ENCODE measurements around the gene BRMS1.
"Not testable (repeated sequence)": the region's sequence is repeated elsewhere in the genome, so short reads cannot be mapped to it uniquely, and the experiment has no call there.

BRMS1 gene

GRCh38 chr11:66312549-66313320, 32.2 kb downstream of the BRMS1 start:
- FAIRE-seq: no peak
- peak; percentile 99 for DNase-seq (ENCODE audit: insufficient read length, low spot score)

GRCh38 chr11:66311965-66312548, 32.8 kb downstream of the BRMS1 start:
- FAIRE-seq (peak; percentile 100), DNase-seq (ENCODE audit: insufficient read length, low spot score) (peak; percentile 96)

GRCh38 chr11:66311470-66311964, 33.4 kb downstream of the BRMS1 start:
- peak; percentile 76 for FAIRE-seq

GRCh38 chr11:66310803-66311440, 34.0 kb downstream of the BRMS1 start:
- DNase-seq (ENCODE audit: insufficient read length, low spot score); FAIRE-seq: not testable (repeated sequence)

More at GRCh38 chr11:66311470-66311964, 33.4 kb downstream of the BRMS1 start:
- no peak for DNase-seq (ENCODE audit: insufficient read length, low spot score)

GRCh38 chr11:66310324-66310723, 34.6 kb downstream of the BRMS1 start:
- FAIRE-seq: no peak
- DNase-seq (ENCODE audit: insufficient read length, low spot score): no peak

GRCh38 chr11:66309475-66309874, 35.4 kb downstream of the BRMS1 start:
- FAIRE-seq: no peak
- DNase-seq (ENCODE audit: insufficient read length, low spot score): no peak

- DNase-seq (ENCODE audit: insufficient read length, low spot score): no peak
- FAIRE-seq: no peak
Observed at GRCh38 chr11:66302656-66303055, 42.2 kb downstream of the BRMS1 start.

GRCh38 chr11:66299186-66299585, 45.7 kb downstream of the BRMS1 start:
- FAIRE-seq (no peak), DNase-seq (ENCODE audit: insufficient read length, low spot score) (no peak)

GRCh38 chr11:66297610-66298009, 47.3 kb downstream of the BRMS1 start:
- DNase-seq (ENCODE audit: insufficient read length, low spot score): no peak
- FAIRE-seq: no peak

- DNase-seq (ENCODE audit: insufficient read length, low spot score) (no peak), FAIRE-seq (peak; percentile 55)
Observed at GRCh38 chr11:66294626-66295620, 50.0 kb downstream of the BRMS1 start.

GRCh38 chr11:66293777-66294625, 50.9 kb downstream of the BRMS1 start:
- DNase-seq (ENCODE audit: insufficient read length, low spot score) (no peak), FAIRE-seq (peak; percentile 42)

GRCh38 chr11:66293352-66293751, 51.6 kb downstream of the BRMS1 start:
- peak; percentile 4 for FAIRE-seq

GRCh38 chr11:66292543-66293332, 52.2 kb downstream of the BRMS1 start:
- FAIRE-seq (peak; percentile 98), DNase-seq (ENCODE audit: insufficient read length, low spot score) (no peak)

More at GRCh38 chr11:66293352-66293751, 51.6 kb downstream of the BRMS1 start:
- DNase-seq (ENCODE audit: insufficient read length, low spot score): no peak

GRCh38 chr11:66291706-66292542, 53.0 kb downstream of the BRMS1 start, which contains the start of gene TMEM151A:
TSS of gene TMEM151A (plus strand) at chr11:66291894. CDS start at chr11:66292014, 120 bp downstream.
- DNase-seq (ENCODE audit: insufficient read length, low spot score) (no peak), FAIRE-seq (peak; percentile 89)

- DNase-seq (ENCODE audit: insufficient read length, low spot score) (no peak), FAIRE-seq (peak; percentile 48)
Observed at GRCh38 chr11:66291303-66291705, 53.6 kb downstream of the BRMS1 start.

GRCh38 chr11:66290330-66290621, 54.6 kb downstream of the BRMS1 start:
- no peak for DNase-seq (ENCODE audit: insufficient read length, low spot score)
- peak; percentile 87 for FAIRE-seq

GRCh38 chr11:66289548-66290329, 55.2 kb downstream of the BRMS1 start:
- no peak for FAIRE-seq
- DNase-seq (ENCODE audit: insufficient read length, low spot score): peak; percentile 92

Measured in HTR-8/SVneo (cell line).